Activated CD8-positive, alpha-beta T cell treated with anti-CD3 and anti-CD28 coated beads for 36 hours (primary cell): Measurements from ENCODE around the gene DNAH8. TPM values are rescaled to one million over a fixed set of nuclear protein-coding genes. Genes with fewer than 3 reads are reported as not detected.
"Not testable (repeated sequence)": the region's sequence is repeated elsewhere in the genome, so short reads cannot be mapped to it uniquely, and the experiment has no call there.

Source experiments
- ATAC-seq: fragments of 200-7000 bp; cut with Tn5 transposase; one replicate; pipeline ENCODE4 v1.10.0; 2021; ENCODE audit warnings: mild to moderate bottlenecking, moderate library complexity
- CTCF ChIA-PET: fragments of 350-600 bp; sonication (Branson Sonifier 250); formaldehyde crosslinking; loops from one replicate; lab custom pipeline; 2021; ENCODE audit warnings: antibody characterized with exemption; lab: Charles Lee
- POLR2A ChIA-PET: fragments of 350-600 bp; sonication (Branson Sonifier 250); formaldehyde crosslinking; loops from one replicate; lab custom pipeline; 2021; ENCODE audit warnings: antibody characterized with exemption; lab: Charles Lee
- DNase-seq: peaks from one replicate; pipeline ENCODE4 v3.0.0-alpha.2; 2020
- H3K27ac Mint-ChIP-seq: one replicate; pipeline ENCODE4 v1.8.0; 2021; ENCODE audit warnings: mild to moderate bottlenecking, mixed read lengths
- H3K27me3 Mint-ChIP-seq: one replicate; pipeline ENCODE4 v1.8.0; 2021; ENCODE audit warnings: mixed read lengths
- H3K36me3 Mint-ChIP-seq: one replicate; pipeline ENCODE4 v1.8.0; 2021; ENCODE audit warnings: low read depth, mixed read lengths
- H3K4me1 Mint-ChIP-seq: one replicate; pipeline ENCODE4 v1.8.0; 2021; ENCODE audit warnings: low read depth, mixed read lengths
- H3K4me3 Mint-ChIP-seq: one replicate; pipeline ENCODE4 v1.8.0; 2021; ENCODE audit warnings: mild to moderate bottlenecking, moderate library complexity, mixed read lengths
- H3K9me3 Mint-ChIP-seq: one replicate; pipeline ENCODE4 v1.8.0; 2021; ENCODE audit warnings: mixed read lengths
- intact Hi-C: fragments of 100-400 bp; cut with micrococcal nuclease; formaldehyde crosslinking; loops from one replicate; pipeline ENCODE4 v1.10.0; 2022
- total RNA-seq, 2 experiments: library from RNA; stranded (reverse); gene quantifications; one replicate each; pipeline ENCODE4 v1.2.3, GENCODE V29; 2021
- TF ChIP-seq, protein P1 (sequence below): fragments of 200-600 bp; IDR thresholded peaks from one replicate; pipeline ENCODE4 v1.8.0; 2022; ENCODE audit warnings: antibody characterized with exemption, mild to moderate bottlenecking

The DNAH8 gene
- total RNA-seq, 2 experiments from 2014 or later: not detected

DNA sequence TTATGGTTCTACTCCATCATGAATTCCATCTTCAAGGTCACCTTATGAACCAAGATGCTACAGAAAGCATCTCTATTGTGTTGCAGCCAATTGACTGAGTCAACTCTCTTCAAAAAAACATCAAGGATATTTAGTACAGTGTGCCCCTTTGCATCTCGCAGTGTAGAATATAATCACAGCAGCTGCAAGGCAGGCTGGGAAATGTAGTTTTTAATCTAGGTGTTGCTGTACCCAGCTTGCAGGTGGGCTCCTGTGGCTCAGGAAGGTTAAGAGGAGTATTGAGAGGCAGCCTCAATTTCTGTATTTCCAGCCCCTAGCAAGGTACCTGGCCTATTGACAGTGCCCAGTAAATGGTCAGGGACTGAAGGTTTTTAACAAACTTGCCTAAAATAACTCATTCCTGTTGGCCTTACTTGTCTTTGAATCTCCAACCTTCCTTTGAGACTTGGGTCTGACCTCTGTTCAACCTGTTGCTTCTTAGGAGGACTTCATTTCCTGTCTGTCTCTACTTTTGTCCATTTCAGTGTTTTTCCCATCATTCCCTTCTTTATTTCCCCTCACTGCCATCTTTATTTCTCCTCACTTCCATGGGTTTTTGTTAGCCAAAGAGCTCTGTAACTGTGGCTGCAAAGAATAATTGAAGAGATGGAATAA lies 150.5 kb downstream of the DNAH8 start:
- CTCF ChIA-PET: no interaction called here
- no peaks in the 10 kb centered on the region for H3K36me3 Mint-ChIP-seq

DNA sequence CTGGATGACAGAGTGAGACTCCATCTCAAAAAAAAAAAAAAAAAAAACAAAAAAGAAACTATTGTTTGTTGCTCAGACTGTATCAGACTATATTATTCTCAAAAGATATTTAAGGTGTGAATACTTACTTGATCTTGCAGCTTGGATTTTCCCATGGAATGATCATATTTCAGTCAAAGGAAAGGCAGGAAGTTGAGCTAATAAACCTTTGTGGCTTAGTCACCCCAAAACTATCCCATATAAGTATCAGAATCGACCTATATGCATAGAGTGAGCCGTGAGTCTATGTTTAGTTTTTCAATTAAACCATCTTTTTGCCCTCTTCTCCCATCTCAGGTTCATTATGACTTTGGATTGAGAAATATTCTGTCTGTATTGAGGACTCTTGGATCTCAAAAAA lies 152.6 kb downstream of the DNAH8 start:
- CTCF ChIA-PET: interaction anchor here (0.7 to 1.4 kb wide), 2 partner anchors 103 to 435 kb away, joined by 3 to 5 read pairs; no protein-coding TSS in a partner anchor
- ATAC-seq: no peak

More for the DNA sequence above, 150.5 kb downstream of the DNAH8 start:
- intact Hi-C loops: no loop called here
- H3K4me3 Mint-ChIP-seq: no peak overlapping the region
- DNase-seq (no peak), ATAC-seq (no peak)
- TF ChIP-seq, protein P1, sequence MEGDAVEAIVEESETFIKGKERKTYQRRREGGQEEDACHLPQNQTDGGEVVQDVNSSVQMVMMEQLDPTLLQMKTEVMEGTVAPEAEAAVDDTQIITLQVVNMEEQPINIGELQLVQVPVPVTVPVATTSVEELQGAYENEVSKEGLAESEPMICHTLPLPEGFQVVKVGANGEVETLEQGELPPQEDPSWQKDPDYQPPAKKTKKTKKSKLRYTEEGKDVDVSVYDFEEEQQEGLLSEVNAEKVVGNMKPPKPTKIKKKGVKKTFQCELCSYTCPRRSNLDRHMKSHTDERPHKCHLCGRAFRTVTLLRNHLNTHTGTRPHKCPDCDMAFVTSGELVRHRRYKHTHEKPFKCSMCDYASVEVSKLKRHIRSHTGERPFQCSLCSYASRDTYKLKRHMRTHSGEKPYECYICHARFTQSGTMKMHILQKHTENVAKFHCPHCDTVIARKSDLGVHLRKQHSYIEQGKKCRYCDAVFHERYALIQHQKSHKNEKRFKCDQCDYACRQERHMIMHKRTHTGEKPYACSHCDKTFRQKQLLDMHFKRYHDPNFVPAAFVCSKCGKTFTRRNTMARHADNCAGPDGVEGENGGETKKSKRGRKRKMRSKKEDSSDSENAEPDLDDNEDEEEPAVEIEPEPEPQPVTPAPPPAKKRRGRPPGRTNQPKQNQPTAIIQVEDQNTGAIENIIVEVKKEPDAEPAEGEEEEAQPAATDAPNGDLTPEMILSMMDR: no peak
- H3K27me3 Mint-ChIP-seq: peaks cover 10% of the 10 kb centered on the region
- POLR2A ChIA-PET: no interaction called here
- no peaks in the 10 kb centered on the region for H3K9me3 Mint-ChIP-seq
- H3K4me1 Mint-ChIP-seq: no peaks in the 10 kb centered on the region
- no peak overlapping the region for H3K27ac Mint-ChIP-seq

DNA sequence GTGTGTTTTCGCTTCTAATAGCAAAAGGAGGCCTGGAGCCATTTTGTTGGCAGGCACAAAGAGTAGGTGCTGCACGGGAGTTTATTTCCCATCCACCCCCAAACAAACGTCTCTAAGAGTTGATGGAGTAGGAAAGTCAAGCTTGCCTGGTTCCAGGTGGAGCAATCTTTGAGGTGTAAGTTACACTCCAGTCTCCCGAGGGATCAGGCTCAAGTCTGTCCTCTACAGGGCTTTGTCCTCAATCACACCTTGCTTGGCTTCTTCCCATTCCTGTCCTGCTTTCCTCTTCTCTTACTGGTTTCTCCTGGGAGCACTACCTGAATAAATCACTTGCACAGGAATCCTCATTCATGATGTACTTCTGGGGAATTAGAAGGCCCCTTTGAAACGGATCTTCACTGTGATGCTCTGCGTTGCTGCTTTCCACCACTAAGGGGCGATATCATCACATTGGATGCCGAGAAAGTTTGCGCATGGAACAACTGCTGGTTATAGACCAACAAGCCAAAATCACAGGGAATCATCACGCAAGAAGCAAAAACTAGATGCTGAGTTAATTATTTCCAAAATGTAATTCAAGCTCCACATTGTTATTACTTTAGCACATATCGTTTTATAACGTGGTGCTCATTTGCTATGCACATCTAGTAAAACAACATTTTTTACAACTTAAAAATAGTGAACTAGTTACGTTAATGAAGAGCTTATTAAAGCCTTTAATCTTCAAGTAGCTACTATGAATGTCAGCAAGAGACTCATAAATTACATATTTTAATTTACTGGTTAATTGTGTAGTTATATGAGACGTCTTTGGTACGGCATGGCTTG lies 156.8 kb downstream of the DNAH8 start:
- Mint-ChIP-seq H3K27me3 (peaks cover 5% of the 10 kb centered on the region), H3K9me3 (no peaks in the 10 kb centered on the region), H3K27ac (no peak overlapping the region), H3K36me3 (no peaks in the 10 kb centered on the region), H3K4me3 (no peak overlapping the region), H3K4me1 (peaks cover 22% of the 10 kb centered on the region)
- peak; percentile 76 for DNase-seq
- TF ChIP-seq, protein P1: peak; percentile 93
- POLR2A ChIA-PET: no interaction called here
- intact Hi-C loops: loop anchor here (5.0 kb wide), 2 partner anchors 60 to 430 kb away; no protein-coding TSS in a partner anchor
- ATAC-seq: peak; percentile 69
- CTCF ChIA-PET: interaction anchor here (0.7 to 3.8 kb wide), 66 partner anchors 8 to 1167 kb away, joined by 3 to 34 read pairs (median 4); no protein-coding TSS in a partner anchor

More for the DNA sequence above, 152.6 kb downstream of the DNAH8 start:
- Mint-ChIP-seq H3K4me1 (no peaks in the 10 kb centered on the region), H3K9me3 (no peaks in the 10 kb centered on the region), H3K36me3 (no peaks in the 10 kb centered on the region), H3K4me3 (no peak overlapping the region), H3K27me3 (peaks cover 10% of the 10 kb centered on the region), H3K27ac (no peak overlapping the region)
- intact Hi-C loops: no loop called here
- POLR2A ChIA-PET: no interaction called here
- TF ChIP-seq, protein P1: no peak
- DNase-seq: no peak

DNA sequence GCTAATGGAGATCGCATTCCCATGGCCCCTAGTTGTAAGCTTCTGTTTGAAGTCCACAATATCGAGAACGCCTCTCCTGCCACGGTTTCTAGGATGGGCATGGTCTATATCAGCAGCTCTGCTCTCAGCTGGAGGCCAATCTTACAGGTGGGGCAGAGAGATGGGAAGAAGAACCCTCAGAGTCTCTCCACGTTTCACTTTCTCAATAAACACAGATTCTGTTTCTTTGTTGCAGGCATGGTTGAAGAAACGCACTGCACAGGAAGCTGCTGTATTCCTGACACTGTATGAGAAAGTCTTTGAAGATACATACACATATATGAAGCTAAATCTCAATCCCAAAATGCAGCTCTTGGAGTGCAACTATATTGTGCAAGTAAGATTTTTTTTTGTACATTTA lies 157.9 kb downstream of the DNAH8 start:
- no peaks in the 10 kb centered on the region for H3K36me3 Mint-ChIP-seq
- ATAC-seq: no peak
- peaks cover 27% of the 10 kb centered on the region for H3K4me1 Mint-ChIP-seq
- peaks cover 3% of the 10 kb centered on the region for H3K27me3 Mint-ChIP-seq
- H3K27ac Mint-ChIP-seq: no peak overlapping the region
- ChIA-PET POLR2A (interaction anchor here (0.6 kb wide), 1 partner anchor 1540 kb away, joined by 3 read pairs; no protein-coding TSS in a partner anchor), CTCF (interaction anchor here (0.7 to 3.8 kb wide), 44 partner anchors 12 to 1168 kb away, joined by 3 to 34 read pairs (median 5); no protein-coding TSS in a partner anchor)
- no peak for DNase-seq
- intact Hi-C loops: loop anchor here (5.0 kb wide), 2 partner anchors 59 to 429 kb away; no protein-coding TSS in a partner anchor
- TF ChIP-seq, protein P1: no peak
- H3K4me3 Mint-ChIP-seq: no peak overlapping the region
- no peaks in the 10 kb centered on the region for H3K9me3 Mint-ChIP-seq

DNA sequence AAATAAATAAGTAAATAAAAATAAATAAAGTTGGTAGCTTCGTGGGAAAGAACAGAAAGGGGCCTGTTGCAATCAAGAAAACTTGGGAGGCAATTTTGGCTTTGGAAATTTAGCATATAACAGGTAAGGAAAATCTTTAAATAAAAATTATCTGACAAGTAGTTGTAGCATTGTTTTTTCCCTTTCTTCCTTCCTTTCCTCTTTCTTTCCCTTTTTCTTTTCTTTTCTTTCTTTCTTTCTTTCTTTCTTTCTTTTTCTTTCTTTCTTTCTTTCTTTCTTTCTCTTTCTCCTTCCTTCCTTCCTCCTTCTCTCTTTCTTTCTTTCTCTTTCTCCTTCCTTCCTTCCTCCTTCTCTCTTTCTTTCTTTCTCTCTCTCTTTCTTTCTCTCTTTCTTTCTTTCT lies 158.7 kb downstream of the DNAH8 start:
- DNase-seq, H3K36me3 Mint-ChIP-seq, ATAC-seq, H3K27ac Mint-ChIP-seq, H3K27me3 Mint-ChIP-seq, H3K4me3 Mint-ChIP-seq, POLR2A ChIA-PET, H3K9me3 Mint-ChIP-seq: not testable (repeated sequence)
- intact Hi-C loops: loop anchor here (5.0 kb wide), 2 partner anchors 58 to 428 kb away; no protein-coding TSS in a partner anchor
- peaks cover 27% of the 10 kb centered on the region for H3K4me1 Mint-ChIP-seq
- CTCF ChIA-PET: interaction anchor here (0.6 to 3.8 kb wide), 13 partner anchors 11 to 437 kb away, joined by 3 to 34 read pairs (median 13); no protein-coding TSS in a partner anchor
